Measurements from ENCODE around the gene NAGA. TPM values are rescaled to one million over a fixed set of nuclear protein-coding genes. Genes with fewer than 3 reads are reported as not detected.

NAGA gene
- total RNA-seq, 1 donor from 2014 or later, result 16.9 TPM

DNA sequence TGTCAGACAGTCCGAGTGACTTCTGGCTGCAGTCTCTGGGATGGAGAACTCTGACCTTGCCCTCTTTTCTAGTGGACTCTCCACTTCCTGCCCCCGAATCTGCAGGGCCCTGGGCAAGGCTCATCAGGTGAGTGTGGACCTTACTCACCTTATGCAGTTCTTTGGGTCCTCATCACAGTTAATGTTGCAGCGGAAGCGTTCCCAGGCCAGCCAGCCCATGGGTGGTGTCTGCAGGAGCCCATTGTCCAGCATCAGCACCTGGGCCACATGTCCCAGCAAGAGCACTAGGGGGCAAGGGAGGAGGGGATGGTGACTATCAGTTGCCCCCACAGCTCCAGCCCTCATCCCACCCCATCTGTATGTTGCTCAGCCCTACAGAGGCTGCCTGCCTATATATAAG, 2.3 kb downstream of the NAGA start:
- TF ChIP-seq, protein P1, sequence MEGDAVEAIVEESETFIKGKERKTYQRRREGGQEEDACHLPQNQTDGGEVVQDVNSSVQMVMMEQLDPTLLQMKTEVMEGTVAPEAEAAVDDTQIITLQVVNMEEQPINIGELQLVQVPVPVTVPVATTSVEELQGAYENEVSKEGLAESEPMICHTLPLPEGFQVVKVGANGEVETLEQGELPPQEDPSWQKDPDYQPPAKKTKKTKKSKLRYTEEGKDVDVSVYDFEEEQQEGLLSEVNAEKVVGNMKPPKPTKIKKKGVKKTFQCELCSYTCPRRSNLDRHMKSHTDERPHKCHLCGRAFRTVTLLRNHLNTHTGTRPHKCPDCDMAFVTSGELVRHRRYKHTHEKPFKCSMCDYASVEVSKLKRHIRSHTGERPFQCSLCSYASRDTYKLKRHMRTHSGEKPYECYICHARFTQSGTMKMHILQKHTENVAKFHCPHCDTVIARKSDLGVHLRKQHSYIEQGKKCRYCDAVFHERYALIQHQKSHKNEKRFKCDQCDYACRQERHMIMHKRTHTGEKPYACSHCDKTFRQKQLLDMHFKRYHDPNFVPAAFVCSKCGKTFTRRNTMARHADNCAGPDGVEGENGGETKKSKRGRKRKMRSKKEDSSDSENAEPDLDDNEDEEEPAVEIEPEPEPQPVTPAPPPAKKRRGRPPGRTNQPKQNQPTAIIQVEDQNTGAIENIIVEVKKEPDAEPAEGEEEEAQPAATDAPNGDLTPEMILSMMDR (IDR thresholded peaks at IDR 0.05; ENCODE audit: unreplicated experiment), result no peak

DNA sequence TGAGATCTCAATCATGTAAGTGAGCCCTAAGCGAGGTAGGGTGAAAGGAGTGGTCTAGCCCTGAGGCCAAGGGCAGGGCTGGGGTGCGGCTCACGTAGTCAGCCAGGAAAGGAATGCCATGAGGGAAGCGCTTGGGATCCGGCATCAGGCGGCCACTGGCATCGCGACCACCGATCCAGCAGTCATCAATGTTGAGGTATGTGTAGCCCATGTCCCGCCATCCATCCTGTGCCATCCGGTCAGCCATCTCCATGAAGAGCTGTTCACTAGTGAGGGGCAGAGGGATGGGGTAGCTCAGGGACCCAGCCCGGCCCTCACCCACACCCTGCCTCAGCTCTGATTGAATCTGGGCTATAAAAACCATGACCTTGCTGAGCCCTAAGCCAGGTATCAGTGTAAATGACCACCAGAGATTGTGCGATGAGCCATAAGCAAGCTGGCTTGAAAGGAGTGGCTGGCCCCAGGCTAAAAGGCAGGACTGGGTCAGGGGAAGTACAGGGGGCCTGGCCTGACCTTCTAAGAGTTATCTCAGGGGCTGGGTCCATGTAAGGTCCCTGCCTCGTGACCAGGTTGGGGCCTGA, 2.9 kb downstream of the NAGA start:
- Mint-ChIP-seq H3K27ac (no peak overlapping the region), H3K4me3 (ENCODE audit: low read depth) (no peak overlapping the region), H3K9me3 (ENCODE audit: low read depth) (no peaks in the 10 kb centered on the region), H3K4me1 (ENCODE audit: low read depth) (peaks cover 5% of the 10 kb centered on the region), H3K27me3 (peaks cover 2% of the 10 kb centered on the region), H3K36me3 (ENCODE audit: insufficient read depth) (peaks cover 9% of the 10 kb centered on the region)
- TF ChIP-seq, protein P1 (IDR thresholded peaks at IDR 0.05; ENCODE audit: unreplicated experiment), result no peak
- DNase-seq (ENCODE audit: low spot score, unreplicated experiment), result no peak

More for the DNA sequence above, 2.3 kb downstream of the NAGA start:
- no peak for DNase-seq (ENCODE audit: low spot score, unreplicated experiment)
- no peak overlapping the region for H3K4me3 Mint-ChIP-seq (ENCODE audit: low read depth)
- peaks cover 5% of the 10 kb centered on the region for H3K4me1 Mint-ChIP-seq (ENCODE audit: low read depth)
- H3K36me3 Mint-ChIP-seq (ENCODE audit: insufficient read depth), result peaks cover 9% of the 10 kb centered on the region
- H3K27ac Mint-ChIP-seq, result no peak overlapping the region
- no peaks in the 10 kb centered on the region for H3K9me3 Mint-ChIP-seq (ENCODE audit: low read depth)
- peaks cover 4% of the 10 kb centered on the region for H3K27me3 Mint-ChIP-seq

DNA sequence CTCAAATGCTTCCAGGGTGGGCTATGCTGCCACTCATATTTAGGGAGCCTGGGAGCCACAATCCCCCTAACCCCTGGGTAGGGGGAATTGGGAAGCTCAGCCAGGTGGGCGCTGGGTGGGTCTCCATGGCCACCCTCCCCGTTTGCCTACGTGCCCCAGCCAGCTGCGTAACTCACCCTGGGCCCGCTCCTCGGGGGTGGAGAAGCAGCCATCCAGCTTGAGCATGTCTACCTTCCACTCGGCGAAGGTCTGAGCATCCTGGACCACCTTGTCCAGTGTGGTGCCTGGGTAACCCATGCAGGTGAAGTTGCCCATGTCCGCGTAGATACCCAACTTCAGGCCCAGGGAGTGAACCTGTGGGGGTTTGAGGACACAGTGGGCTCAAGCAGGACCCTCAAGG, 3.7 kb downstream of the NAGA start:
- peaks cover 9% of the 10 kb centered on the region for H3K36me3 Mint-ChIP-seq (ENCODE audit: insufficient read depth)
- H3K9me3 Mint-ChIP-seq (ENCODE audit: low read depth), result no peaks in the 10 kb centered on the region
- H3K27me3 Mint-ChIP-seq, result no peaks in the 10 kb centered on the region
- H3K4me3 Mint-ChIP-seq (ENCODE audit: low read depth), result no peak overlapping the region
- no peak overlapping the region for H3K27ac Mint-ChIP-seq
- no peak for DNase-seq (ENCODE audit: low spot score, unreplicated experiment)
- H3K4me1 Mint-ChIP-seq (ENCODE audit: low read depth), result peaks cover 4% of the 10 kb centered on the region
- TF ChIP-seq, protein P1 (IDR thresholded peaks at IDR 0.05; ENCODE audit: unreplicated experiment), result no peak

DNA sequence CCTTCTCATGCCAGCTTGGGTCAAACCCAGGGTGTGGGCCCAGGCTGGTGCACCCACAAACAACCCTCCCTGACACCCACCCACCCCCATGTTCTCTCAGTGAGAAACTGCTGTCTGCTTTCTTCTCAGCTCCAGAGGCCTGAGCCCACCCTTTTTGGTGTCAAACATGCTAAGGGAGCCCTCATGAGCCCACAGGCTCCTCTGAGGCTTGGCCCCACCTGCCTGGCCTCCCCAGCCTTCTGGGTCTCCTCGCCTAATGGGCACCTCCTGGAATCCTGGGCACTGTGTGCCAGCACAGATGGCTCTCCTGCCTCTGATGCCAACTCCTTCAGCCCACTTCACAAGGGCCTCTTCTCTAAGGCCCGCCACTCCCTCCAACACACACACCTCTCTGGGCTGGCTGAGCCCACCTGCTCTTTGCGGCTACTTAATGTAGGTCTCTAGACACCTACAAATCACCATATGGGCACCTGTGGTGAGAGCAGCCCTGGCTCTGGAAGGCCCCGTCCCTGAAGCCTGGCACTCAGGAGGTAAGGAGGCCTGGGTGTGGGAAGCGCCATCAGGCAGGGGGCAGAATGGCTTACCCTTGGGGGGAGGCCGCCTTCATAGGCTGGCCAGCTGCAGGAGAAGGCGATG, 4.4 kb downstream of the NAGA start:
- TF ChIP-seq, protein P1 (IDR thresholded peaks at IDR 0.05; ENCODE audit: unreplicated experiment), result no peak
- H3K27ac Mint-ChIP-seq, result no peak overlapping the region
- H3K27me3 Mint-ChIP-seq, result no peaks in the 10 kb centered on the region
- H3K4me3 Mint-ChIP-seq (ENCODE audit: low read depth), result no peak overlapping the region
- peaks cover 9% of the 10 kb centered on the region for H3K36me3 Mint-ChIP-seq (ENCODE audit: insufficient read depth)
- H3K9me3 Mint-ChIP-seq (ENCODE audit: low read depth), result no peaks in the 10 kb centered on the region
- peaks cover 4% of the 10 kb centered on the region for H3K4me1 Mint-ChIP-seq (ENCODE audit: low read depth)
- DNase-seq (ENCODE audit: low spot score, unreplicated experiment), result no peak

DNA sequence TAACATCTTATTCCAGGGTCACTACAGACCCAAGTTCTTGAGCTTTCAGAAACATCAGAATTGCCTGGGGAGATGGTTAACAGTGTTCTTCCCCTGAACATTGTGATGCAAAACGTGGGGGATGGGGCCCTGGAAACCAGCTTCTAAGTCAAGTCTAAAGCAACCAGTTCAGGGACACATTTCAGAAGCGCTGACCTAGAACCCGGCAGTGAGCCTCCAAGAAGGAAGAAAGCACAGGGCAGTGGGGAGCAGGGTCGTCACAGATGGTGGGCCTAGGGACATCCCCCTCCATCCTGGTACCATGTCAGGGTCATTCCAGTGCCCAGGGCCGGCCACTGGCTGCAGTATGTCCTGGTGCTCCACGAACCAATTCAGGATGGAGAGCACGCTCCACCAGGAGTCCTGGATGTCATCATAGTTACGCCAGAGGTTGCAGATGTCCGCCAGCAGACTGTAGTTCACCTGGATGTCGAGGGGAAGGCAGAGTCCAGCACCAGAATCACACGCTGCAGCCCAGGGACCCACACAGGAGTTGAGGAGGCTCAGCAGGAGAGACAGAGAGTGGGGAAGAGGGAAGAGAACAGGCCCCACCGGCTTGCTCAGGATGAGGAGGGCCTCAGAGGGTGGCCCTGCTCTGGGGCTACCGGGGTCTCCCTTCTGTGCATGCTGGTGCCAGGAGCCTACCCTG, 5.0 kb downstream of the NAGA start:
- TF ChIP-seq, protein P1 (IDR thresholded peaks at IDR 0.05; ENCODE audit: unreplicated experiment), result no peak
- Mint-ChIP-seq H3K9me3 (ENCODE audit: low read depth) (no peaks in the 10 kb centered on the region), H3K36me3 (ENCODE audit: insufficient read depth) (peaks cover 9% of the 10 kb centered on the region), H3K27ac (no peak overlapping the region), H3K27me3 (no peaks in the 10 kb centered on the region), H3K4me3 (ENCODE audit: low read depth) (no peak overlapping the region), H3K4me1 (ENCODE audit: low read depth) (peaks cover 4% of the 10 kb centered on the region)
- DNase-seq (ENCODE audit: low spot score, unreplicated experiment), result no peak

Measured in progenitor cell of endocrine pancreas (in vitro differentiated cells).